ENCODE measurements around the gene CHIC2.
"Not testable (repeated sequence)": the region's sequence is repeated elsewhere in the genome, so short reads cannot be mapped to it uniquely, and the experiment has no call there.

The CHIC2 gene

DNA sequence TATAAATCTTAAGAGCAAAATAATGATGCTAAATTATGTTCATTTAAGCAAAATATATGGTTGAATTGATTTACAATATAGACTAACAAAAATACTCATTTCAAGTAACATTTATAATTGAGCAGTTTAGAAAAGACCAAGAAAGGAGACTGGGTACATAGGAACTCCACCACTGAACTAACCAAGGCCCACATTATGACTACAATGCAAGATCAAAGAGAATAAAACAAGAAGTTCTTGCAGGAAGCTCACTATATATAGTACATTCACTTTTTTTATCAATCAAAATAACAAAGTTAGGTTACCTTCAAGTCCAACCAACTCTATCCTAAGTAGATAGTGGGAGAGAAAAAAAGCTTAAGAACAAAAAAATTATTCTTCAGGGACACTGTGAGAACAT lies 8.0 kb downstream of the CHIC2 start:
- no peak for FAIRE-seq

DNA sequence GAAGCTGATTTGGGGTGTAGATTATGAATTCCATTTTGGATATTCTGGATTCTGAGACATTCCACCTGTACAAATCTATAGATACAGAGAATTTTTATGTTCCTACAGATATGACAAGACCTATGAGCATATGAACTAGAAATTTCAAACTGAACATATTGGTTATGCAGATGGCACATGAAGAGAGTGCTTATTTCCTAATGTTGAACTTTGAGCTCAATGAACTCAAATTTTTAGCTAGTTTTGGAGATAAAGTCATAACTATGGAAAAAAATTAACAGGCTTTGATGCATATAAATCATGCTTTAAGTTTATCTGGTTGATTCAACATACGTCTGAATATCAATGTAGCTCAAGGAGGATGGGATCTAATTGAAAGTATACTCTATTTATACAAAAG lies 8.9 kb downstream of the CHIC2 start:
- FAIRE-seq = no peak

DNA sequence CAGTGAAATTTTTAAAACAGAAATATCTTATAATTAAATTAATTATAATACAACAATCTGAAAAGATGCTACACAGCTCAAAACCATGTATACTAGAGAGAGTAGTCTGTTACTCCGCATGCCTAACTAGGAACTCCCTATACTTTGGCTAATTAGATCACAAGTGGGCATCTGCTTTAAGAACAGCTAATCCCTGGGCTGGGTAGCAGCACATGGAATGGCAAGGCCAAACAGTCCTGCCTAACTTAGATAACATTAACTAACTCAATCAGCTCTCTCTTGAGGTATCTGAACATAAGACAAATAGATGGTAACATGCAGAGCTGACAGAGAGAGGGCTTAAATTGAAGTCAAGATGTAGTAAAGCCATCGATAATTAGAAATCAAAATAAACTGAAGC lies 9.9 kb downstream of the CHIC2 start:
- FAIRE-seq = no peak

DNA sequence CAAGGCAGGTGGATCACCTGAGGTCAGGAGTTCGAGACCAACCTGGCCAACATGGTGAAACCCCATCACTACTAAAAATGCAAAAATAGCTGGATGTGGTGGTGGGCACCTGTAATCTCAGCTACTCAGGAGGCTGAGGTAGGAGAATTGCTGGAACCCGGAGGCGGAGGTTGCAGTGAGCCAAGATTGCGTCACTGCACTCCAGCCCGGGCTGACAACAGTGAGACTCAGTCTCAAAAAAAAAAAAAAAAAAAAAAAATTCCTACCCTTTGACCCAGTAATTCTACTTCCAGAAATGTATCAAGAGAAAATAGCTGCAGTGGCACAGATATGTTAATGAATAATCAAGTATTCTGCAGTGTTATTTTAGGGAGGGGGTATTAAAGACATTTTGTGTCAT lies 11.1 kb downstream of the CHIC2 start:
- not testable (repeated sequence) for FAIRE-seq

DNA sequence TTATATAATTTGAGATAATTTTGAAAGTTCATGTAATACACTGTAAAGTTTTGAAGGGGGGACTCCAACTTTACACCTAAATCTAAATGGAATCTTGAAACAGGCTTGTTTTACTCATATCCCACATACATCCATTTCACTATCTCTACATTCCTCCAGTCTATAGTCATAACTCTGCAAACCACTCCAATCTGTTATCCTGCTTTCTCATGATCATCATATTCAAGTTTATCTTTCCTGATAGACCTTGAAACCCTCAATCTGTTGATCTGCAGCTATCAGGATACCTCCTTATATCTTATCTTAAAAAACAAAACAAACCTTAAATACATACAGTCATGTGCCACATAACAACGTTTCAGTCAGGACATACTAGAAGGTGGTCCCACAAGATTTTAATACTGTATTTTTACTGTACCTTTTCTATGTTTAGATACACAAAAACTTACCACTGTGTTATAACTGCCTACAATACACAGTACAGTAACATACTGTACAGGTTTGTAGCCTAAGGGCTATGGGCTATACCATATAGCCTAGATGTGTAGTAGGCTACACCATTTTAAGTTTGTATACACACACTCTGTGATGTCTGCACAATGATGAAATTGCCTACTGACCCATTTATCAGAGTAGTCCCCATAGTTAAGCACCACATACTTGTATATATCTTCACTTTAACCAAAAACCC lies 14.0 kb downstream of the CHIC2 start:
- FAIRE-seq = no peak

DNA sequence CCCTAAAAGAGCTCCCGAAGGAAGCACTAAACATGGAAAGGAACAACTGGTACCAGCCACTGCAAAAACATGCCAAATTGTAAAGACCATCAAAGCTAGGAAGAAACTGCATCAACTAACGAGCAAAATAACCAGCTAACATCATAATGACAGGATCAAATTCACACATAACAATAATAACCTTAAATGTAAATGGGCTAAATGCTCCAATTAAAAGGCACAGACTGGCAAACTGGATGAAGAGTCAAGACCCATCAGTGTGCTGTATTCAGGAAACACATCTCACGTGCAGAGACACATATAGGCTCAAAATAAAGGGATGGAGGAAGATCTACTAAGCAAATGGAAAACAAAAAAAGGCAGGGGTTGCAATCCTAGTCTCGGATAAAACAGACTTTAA lies 20.8 kb downstream of the CHIC2 start:
- FAIRE-seq = not testable (repeated sequence)

DNA sequence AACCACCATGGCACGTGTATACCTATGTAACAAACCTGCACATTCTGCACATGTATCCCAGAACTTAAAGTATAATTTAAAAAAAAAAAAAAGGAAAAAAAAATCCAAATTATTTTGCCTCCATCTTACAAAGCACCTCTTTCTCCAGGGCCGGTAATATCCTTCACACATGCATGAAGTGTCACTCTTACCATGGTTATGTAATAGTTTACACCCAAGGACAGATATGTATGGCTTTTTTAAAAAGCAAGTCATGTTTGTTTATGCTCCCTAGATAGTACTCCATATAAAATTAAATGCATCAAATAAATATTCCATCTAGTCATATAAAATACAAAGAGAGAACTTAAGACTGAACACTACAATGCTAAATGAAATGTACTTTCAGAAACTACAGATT lies 22.5 kb downstream of the CHIC2 start:
- FAIRE-seq = peak; percentile 9

DNA sequence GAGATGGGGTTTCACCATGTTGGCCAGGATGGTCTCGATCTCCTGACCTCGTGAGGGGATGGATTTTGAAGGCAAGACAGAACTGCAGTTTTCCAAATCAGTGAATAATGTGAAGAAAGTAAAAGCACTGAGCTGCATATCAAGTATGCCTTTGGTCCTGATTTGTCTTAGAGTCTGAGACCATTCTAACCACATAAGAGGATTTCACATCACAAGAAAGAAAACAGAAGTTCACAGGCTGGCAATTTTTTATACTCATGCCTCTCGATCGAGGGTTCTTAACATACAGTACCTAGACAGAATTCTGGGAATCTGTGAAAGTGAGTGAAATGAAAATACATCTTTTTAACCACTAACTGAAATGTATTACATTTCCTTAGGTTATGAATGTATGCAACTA lies 23.3 kb downstream of the CHIC2 start:
- FAIRE-seq = no peak

DNA sequence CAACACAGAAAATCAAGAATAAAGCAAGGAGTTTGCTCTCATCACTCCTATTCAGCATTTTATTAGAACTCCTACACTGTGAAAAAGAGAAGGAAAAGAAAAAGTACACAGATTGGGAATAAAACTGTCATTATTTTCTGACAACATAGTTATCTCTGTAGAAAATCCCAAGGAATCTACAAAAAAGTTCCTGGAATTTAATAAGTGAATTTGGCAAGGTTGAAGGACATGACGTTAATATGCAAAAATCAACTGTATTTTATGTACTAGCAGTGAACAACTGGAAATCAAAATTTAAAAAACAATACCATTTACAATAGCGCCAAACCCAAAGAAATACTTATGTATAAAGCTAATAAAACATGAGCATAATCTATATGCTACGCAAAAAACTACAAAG lies 26.3 kb downstream of the CHIC2 start:
- no peak for FAIRE-seq

DNA sequence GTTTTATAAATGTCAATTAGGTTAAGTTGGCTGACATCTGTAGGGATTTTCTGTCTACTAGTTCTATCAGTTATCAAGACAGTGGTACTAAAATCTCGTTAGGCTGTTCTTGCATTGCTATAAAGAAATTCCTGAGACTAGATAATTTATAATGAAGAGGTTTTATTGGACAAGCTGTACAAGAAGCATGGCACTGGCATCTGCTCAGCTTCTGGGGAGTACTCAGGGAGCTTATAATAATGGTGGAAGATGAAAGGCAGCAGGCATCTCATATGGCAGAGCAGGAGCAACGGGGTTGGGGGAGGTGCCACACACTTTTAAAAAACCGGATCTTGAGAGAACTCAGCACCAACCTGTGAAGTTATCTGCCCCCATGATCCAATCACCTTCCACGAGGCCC lies 28.2 kb downstream of the CHIC2 start:
- no peak for FAIRE-seq

DNA sequence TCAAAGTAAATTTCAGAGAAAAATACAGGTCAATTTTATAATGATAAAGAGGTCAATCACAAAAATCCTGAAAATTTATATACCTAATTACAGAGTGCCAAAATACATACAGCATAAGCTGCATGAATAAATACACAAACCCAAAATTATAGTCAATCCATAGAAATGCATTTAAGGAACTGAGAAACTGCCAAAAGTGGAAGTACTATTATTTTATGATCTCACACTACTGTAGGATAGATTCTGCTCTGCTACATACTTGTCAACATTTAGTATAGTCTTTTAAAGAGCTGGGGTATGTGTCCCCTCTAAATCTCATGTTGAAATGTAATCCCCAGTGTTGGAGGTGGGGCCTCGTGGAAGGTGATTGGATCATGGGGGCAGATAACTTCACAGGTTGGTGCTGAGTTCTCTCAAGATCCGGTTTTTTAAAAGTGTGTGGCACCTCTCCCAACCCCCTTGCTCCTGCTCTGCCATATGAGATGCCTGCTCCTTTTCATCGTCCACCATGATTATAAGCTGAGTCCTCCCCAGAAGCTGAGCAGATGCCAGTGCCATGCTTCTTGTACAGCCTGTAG lies 31.8 kb downstream of the CHIC2 start:
- FAIRE-seq = peak; percentile 43

DNA sequence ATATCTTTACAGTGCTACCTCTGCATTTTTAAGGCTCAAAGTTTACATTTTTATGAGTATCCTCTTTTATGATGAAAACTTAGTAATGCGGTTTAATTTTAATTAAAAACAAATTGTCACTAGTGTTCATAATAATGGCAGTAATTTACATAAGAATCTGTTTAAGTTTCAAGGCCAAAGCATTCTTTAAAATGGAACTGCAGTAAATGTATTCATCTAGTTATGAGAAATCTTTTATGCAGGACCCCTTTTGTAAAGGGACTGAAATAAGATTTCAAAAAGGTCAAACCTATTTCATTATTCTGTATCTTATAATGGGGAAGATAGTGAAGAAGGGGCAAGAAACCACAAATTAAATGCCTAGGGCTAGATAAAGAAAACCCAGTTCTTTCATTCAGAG lies 37.1 kb downstream of the CHIC2 start:
- no peak for FAIRE-seq

DNA sequence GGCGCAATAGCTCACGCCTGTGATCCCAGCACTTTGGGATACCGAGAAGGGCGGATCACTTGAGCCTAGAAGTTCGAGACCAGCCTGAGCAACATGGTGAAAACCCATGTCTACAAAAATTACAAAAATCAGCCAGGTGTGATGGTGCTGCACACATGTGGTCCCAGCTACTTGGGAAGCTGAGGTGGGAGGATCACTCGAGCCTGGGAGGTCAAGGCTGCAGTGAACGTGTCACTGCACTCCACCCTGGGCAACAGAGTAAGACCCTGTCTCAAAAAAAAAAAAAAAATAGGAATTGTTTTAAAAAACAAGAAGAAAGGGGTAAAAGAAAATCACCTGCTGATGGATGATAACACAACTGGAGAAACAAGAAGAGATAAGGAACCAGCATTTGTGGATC lies 38.8 kb downstream of the CHIC2 start:
- FAIRE-seq = no peak

DNA sequence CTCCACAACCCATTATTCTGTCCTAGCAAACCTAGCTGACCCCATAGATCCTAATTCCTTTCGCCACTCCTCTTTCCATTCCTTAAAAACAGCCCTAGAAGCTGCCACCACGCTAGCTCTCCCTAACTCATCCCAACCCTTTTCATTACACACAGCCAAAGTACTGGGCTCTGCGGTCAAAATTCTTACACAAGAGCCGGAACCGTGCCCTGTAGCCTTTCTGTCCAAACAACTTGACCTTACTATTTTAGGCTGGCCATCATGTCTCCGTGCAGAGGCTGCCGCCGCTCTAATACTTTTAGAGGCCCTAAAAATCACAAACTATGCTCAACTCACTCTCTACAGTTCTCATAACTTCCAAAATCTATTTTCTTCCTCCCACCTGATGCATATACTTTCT lies 41.4 kb downstream of the CHIC2 start:
- not testable (repeated sequence) for FAIRE-seq

DNA sequence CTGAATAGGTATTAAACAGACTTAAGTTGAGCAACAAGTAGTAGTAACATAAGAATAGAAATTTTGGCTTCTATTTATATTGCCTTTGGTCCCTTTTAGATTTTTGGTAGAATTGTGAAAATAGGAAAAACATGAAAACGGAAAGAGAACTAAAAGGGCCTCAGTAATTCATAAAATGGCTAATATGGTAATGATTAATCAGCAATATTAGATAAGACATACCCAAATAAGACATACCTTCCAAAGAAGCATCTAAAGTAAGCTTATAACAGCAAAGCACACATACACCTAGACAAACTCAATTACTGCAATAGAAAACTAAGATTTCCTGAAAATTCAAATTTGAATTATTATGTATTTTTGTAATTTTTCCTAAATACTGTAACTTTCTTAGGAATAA lies 46.4 kb downstream of the CHIC2 start:
- no peak for FAIRE-seq

DNA sequence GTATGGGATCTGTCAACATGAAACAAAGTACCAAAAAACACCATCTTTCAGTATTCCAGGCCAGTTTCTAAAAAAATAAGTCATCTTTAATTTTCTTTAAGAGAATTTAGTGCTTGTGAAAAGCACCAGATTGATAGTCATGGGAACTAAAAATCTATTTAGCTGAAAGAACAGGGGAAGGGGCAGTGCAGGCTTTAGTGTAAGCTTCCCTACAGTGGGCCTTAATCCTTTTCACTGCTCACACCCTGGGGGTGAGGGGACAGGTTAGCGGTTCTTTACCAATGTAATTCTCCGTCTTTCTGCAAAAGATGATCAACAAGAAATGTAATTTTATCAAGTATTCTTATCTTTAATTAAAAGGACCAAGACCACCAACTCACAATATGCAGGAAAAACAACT lies 47.1 kb downstream of the CHIC2 start:
- no peak for FAIRE-seq

DNA sequence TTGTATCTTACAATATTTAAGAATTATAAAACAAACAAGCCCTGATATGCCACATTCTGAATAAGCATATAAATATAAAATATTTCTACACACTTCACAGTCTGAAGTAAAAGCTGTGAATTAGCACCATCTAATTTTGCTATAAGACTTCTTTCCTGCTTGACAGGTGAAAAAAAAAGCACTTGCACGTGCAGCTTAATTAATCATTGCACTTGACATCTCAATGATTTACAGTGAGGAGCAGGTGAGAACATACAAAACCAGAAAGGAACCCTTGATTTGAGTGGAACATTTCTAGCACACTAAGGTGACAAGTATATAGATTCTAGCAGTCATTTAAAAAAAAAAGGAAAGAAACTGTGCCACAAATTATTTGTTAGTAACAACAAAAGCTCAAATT lies 47.9 kb downstream of the CHIC2 start:
- FAIRE-seq = peak; percentile 81

DNA sequence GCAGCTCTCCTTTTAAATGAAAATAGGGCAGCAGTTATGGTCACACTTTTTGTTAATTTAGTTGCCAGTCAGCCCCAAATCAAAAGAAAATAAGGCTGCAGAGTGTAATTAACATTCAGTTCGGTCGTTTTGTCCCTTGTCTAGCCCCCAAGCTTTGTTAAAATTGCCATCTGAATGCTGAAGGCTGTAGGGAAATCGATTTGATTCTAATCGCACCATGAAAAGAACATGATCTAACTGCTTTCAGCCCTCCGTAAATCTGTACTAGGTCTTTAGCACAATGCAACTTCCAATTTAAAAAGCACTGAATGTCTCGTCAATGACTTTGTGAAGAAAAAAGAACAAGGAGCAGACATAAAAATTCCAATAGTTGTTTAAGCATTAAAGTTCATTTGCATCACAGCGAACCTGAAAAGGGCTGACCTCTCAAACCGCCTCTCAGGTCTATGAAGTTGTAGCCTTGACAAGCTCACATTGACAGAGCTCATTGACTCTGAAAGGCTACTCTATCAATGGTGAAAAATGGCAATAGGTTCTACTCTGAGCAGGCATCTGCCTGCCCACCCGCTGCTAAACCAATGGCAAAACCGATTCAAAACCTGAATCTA lies 48.9 kb downstream of the CHIC2 start:
- no peak for FAIRE-seq

DNA sequence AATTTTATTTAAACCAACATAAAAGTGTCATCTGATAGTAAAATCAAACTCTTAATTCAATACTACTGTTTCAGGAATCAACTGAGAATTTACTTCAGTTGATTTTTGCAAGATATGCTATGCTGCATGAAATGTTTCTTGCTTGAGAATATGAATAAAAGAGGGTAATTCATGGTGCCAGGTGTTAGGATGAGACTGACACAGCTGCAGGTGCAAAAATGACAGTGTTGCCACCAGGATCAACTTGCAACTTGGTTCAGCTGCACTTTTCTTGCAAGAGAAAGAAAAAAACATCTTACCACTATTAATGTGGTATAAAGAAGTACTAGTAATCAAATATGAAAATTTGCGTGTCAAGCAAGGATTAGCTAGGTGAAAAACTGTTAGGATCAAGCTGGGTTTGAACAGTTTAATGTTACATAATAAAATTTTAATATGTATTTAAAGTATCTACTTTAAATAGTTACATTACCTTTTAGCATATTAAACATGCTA lies 49.7 kb downstream of the CHIC2 start:
- FAIRE-seq = no peak

DNA sequence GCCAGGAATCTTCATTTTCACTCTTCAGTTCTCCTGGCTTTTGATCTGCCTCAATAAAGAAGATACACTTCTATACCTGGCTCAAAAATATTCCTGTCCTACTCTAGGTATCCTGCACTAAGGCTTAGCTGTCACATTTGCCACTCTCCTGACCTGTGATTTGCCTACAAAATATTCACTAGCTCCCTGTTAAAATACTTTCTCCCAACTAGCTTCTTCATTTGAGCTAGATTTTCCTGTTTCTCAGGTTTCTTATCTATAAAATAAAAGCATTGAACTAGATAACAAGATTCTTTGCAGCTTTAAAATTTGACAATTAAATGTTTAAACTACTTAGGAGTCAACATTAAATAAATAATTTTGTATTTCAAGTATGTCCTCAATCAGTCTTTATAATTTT lies 53.2 kb downstream of the CHIC2 start:
- FAIRE-seq = peak; percentile 81

DNA sequence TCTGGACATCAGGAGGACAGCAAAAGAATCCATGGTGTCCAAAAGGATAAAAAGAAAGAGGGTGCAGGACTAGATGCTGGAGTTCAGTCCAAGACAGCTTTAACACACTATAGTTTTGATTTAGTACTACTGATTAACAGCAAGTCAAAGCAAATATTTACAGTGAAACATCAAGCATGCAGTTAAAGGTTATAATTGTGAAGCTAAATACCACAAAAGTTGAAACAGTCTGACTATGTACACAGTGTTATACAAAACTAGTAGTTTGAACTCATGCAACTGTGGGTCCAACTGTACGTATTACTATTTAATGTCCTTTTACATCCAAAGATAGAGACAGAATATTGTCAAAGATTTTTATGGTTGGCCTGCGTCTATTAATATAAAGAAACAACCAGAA lies 57.6 kb downstream of the CHIC2 start:
- no peak for FAIRE-seq

DNA sequence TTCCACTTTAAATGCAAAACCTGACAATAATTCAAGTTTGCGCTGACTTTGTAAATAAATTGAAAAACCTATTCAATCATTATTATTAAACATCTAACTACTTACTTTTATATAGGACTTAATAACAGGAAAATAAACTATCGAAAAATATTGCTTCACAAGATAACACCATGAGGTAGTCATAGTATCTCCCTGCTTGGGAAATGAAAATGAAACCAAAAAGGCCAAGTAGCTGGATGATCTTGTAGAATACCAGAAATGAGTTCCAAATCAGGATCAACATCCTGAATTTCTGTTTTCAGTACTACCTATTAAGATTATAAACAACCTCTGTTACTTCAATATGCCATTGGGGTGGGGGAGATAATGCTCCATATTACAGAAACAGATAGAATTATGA lies 58.9 kb downstream of the CHIC2 start:
- FAIRE-seq = peak; percentile 96

DNA sequence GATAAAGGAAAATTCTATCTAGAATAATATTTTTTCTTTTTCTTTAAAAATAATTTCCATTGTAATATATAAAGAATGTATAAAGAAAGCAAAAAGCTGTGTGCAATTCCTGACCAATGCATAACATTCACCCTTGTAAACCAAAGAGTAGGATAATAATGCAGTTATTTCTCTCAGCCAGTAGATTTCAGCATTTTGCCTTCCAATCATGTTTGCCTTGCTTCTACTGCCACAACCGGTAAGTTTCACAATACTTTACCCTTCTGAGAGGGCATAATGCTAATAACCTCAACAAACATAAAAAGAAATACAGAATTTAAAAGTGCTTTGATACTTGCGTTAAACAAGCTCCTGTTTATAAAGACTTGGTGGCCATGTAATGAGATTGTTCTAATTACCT lies 59.9 kb downstream of the CHIC2 start:
- no peak for FAIRE-seq

DNA sequence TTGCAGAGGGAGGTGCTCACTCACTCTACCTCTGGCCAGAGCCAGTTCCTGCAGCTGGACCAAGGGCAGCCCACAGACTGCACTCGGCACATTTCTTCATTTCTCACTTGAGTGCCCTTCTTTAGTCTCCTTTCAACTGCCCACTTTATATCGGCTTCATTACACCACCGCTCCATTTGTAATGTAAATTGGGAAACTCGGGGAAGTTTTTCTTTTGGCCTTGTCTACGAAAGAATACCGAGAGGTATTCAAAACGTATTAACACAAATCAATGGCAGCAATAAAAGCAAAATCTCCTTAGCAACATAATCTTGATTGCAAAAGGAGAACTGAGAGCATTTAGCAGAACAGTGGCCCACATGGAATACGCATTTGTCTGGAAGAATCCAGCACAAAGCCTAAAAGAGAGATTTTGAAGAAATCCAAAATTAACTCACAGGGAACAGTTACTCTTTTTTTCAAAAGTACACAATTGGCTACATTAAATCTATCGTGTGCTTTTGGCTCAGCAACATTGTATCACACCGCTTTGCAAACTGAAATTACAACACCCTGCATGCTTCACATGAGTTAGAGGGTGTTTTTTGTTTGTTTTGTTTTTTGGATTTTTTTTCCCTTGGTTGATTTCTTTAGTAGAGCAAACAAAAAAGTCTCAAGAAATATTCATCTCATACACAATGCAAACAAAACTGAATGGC lies 62.6 kb downstream of the CHIC2 start:
- no peak for FAIRE-seq
